ENCODE results near the gene PROSER2.

- TF ChIP-seq CTCF (IDR thresholded peaks at IDR 0.05; ENCODE audit: low read length), result no peak
- TF ChIP-seq EZH2phosphoT487 (IDR thresholded peaks at IDR 0.05; ENCODE audit: low read length), result no peak
- TF ChIP-seq EZH2 (optimal IDR thresholded peaks at IDR 0.05; ENCODE audit: low read depth, low read length), result no peak
These were observed 86.9 kb downstream of the PROSER2 start for GRCh38 chr10:11910102-11910501.

Measured in MM.1S (cell line).